ENCODE measurements around the gene PRKCD.

The PRKCD gene

DNA sequence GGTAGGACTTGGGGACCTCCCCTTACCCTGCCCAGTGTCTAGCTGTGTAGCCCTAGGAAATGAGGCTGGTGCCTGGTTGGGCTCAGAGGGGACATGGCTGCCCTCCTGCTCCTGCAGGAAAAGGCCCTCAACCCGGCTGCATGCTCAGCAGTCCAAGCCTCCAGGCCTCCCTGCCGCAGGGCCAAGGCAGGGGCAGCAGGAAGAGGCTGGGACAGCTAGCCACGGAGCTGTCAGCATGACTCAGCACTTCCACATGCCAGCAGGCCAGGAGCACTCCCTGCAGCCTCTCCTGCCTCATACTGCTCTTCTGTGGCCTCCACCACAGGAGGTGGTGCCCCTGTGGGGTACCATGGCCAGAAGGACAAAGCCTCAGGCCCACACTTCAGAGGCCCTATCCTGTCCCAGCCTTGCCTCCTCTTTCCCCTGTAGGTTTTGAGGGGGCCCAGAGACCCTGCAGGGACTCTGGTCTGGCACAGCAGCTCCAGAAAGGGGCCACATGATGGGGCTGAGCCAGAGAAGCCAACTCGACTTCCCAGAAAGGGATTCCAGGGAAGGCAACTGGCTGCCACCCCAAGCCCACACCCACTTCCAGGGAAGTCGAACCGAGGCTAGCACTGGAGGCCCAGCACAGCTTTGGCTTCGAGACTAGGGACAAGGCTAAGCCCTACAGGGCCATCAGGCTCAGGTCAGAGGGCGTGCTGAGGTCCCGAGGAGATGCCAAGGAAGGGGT, 75.3 kb downstream of the PRKCD start:
- no peak for DNase-seq

DNA sequence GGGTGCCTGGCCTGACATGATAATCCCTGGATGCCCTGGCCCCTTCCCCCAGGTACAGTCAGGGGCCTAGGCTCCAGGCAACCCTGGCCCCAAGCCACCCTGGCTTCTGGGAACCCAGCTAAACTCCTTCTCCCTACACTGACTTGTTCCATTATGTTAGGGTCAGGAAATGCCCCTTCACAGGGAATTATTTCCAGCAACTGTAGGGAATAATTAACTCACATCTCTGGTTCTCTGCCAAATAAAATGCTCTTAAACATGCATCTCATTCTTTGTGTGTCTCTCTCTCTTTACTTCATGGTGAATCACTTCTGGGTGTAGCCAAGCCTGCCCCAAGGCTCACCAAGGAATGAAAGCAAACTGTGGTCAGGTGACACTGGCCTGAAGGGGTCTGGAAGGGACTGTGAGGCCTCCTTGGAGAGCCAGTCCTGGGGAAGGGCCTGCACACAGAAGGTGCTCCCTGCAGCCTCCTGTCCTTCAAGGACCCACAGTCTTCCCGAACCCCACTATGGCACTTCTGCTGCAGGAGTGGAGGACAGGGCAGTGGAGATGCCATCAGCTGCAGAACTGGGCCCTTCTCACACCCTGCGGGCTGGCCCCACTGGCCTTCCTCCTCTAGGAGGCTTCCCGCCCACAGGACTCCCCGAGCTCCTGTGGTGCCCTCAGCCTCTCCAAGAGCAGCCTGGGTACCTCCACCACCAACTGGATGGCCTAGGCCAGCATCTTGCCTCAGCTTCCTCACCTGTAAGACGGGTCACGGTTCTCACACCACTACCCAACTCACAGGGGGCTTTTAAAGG, 77.2 kb downstream of the PRKCD start:
- no peak for DNase-seq

DNA sequence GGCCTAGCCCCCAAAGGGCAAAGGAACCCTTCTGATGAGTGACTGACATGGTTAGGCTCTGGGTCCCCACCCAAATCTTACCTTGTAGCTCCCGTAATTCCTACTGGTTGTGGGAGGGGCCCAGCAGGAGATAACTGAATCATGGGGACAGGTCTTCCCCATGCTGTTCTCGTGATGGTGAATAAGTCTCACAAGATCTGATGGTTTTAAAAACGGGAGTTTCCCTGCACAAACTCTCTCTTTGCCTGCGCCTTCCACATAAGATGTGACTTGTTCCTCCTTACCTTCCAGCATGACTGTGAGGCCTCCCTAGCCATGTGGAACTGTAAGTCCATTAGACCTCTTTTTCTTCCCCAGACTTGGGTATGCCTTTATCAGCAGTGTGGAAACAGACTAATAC, 77.9 kb downstream of the PRKCD start:
- no peak for DNase-seq

DNA sequence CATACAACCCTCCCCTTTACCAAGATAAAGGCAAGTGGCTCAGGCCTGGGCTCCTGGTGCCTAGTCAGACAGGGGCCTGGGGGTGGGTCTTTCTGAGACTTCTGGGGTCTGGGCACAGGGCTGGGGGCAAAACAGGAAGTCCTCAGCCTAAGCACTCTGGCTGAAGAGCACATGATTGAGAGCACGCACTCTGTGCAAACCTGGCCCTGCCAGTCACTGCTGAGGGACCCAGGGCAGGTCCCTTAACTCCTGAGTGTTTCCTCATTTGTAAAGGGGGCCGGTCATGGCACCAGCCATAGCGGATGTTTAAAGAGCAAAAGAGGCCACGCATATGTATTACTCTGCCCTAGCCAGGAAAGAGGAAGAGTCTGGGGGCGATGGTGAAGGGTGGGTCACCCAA, 78.8 kb downstream of the PRKCD start:
- no peak for DNase-seq

DNA sequence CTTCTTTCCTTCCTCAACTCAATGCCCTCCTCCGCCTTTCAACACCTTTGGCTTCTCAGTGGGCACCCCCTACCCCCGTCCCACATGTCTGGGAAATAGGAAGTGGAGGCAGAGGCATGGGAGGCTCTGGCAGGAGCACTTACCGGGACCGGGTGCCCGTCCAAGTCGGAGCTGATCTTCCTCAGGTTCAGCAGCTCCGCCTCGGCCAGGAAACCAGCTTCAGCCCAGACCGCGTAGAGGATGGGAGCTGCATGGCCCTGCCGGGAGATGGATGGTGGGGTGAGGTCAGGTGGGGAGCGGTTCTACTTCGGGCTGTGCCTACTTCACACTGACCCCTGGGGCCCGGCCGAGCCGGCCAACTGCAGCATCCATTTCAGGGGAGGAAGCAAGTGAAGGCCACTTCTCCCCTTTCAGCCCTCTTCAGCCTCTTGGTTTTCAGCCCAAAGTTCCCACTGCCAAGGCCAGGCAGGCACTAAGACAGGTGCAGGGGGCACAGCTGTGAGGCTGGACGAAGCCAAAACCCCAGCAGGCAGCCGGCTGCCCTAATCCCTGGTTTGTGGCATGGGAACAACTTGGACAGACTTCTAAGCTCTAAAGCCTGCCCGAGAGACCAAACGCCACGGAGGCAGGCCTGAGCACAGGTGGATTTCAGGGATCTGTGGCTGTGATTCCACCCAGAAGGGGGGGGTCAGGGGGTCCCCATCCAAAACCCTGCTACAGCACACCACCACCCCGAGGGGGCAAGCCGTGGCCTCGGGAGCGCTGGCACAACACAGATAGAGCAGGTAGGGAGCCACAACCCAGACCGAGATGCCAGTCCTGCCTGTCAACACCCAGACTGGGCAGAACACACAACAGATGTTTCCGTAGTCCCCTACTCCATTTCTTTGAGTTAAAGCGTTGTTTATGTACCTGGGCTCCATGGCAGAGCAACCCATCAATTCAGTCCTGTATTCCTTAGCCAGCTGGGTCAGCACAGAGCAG, 80.3 kb downstream of the PRKCD start:
- DNase-seq: no peak

DNA sequence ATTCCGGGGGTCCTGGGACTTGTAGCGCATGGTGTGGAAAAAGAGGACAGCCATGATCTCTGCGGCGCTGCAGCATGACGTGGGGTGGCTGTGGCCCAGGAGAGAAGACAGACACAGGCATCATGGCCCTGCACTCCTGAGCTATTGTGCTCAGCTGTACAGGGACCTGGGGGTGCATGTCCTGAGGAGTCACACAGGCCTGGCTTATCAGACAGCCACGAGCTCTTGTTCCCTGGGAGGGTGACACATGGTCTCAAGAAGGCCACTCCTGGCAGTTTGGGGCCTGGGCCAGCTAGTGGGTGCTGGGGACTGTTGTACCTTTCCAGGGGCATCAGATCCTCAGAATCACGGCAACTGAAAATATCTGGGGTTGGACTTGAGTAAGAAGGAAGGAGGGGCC, 81.1 kb downstream of the PRKCD start:
- DNase-seq: no peak

Measured in stimulated activated CD4-positive, alpha-beta T cell treated with anti-CD3 and anti-CD28 coated beads, Interleukin-4, amount 100 ng/mL, for 24 hours (primary cell).